IMR-90 (cell line): ENCODE data around the gene NUCB1. TPM values are rescaled to one million over a fixed set of nuclear protein-coding genes. Genes with fewer than 3 reads are reported as not detected.

Source experiments
- ATAC-seq: fragments of 200-7000 bp; cut with Tn5 transposase; 2 replicates; pipeline ENCODE4 v1.9.1; 2020; ENCODE audit warnings: low read depth, mild to moderate bottlenecking, moderate library complexity
- BruUV-seq: library from RNA; stranded (reverse); fragments of 400-500 nt; replicated peaks from 2 replicates; lab custom pipeline; 2021; lab: Mats Ljungman, UMichigan
- CTCF ChIA-PET: fragments of 300-600 bp; formaldehyde crosslinking; extraction: SDS; loops from one replicate; lab custom pipeline; 2021; ENCODE audit warnings: antibody characterized with exemption; lab: Yijun Ruan, JAX
- POLR2A ChIA-PET: fragments of 300-600 bp; sonication (Branson Sonifier 250); formaldehyde crosslinking; loops from one replicate; lab custom pipeline; 2022; ENCODE audit warnings: antibody characterized with exemption; ENCODE audit not compliant: unreplicated experiment; lab: Charles Lee
- DNase-seq: peaks from one replicate; pipeline ENCODE4 v3.0.0; 2013
- H2AFZ ChIP-seq: replicated peaks from 2 replicates; pipeline ENCODE3; 2013; ENCODE audit warnings: low read length, mild to moderate bottlenecking; ENCODE audit not compliant: poor library complexity
- H2AK5ac ChIP-seq: 2 replicates; pipeline ENCODE4 v1.6.1; 2013; ENCODE audit warnings: low read depth, low read length, inconsistent platforms
- H2AK9ac ChIP-seq: replicated peaks from 2 replicates; pipeline ENCODE3; 2013; ENCODE audit warnings: mild to moderate bottlenecking, low read depth, low read length, moderate library complexity; ENCODE audit not compliant: poor library complexity
- H2BK120ac ChIP-seq: 2 replicates; pipeline ENCODE4 v1.6.1; 2013; ENCODE audit warnings: low read depth, low read length, inconsistent platforms
- H2BK15ac ChIP-seq: 3 replicates; pipeline ENCODE4 v1.6.1; 2013; ENCODE audit warnings: low read depth, low read length, inconsistent platforms
- H2BK20ac ChIP-seq: 2 replicates; pipeline ENCODE4 v1.6.1; 2013; ENCODE audit warnings: low read depth, mild to moderate bottlenecking, inconsistent platforms, low read length, moderate library complexity
- H2BK5ac ChIP-seq: 2 replicates; pipeline ENCODE4 v1.6.1; 2013; ENCODE audit warnings: mild to moderate bottlenecking, low read depth, low read length, inconsistent platforms; ENCODE audit not compliant: poor library complexity, severe bottlenecking
- H3K14ac ChIP-seq: replicated peaks from 2 replicates; pipeline ENCODE4 v1.6.1; 2013; ENCODE audit warnings: low read depth, low read length, inconsistent platforms
- H3K18ac ChIP-seq: 2 replicates; pipeline ENCODE4 v1.6.1; 2013; ENCODE audit warnings: low read depth, low read length, control low read depth
- H3K23ac ChIP-seq: 2 replicates; pipeline ENCODE4 v1.6.1; 2013; ENCODE audit warnings: low read depth, low read length, inconsistent platforms
- H3K27ac ChIP-seq: 2 replicates; pipeline ENCODE4 v1.5.1; 2013; ENCODE audit warnings: mild to moderate bottlenecking, control low read depth, low read length; ENCODE audit not compliant: insufficient read depth
- H3K27me3 ChIP-seq: 2 replicates; pipeline ENCODE4 v1.6.1; 2013; ENCODE audit warnings: low read length; ENCODE audit not compliant: control insufficient read depth, insufficient read depth
- H3K36me3 ChIP-seq: 2 replicates; pipeline ENCODE4 v1.6.1; 2013; ENCODE audit warnings: low read length, mixed read lengths; ENCODE audit not compliant: control insufficient read depth, insufficient read depth
- H3K4ac ChIP-seq: 2 replicates; pipeline ENCODE4 v1.6.1; 2013; ENCODE audit warnings: low read depth, low read length, inconsistent platforms
- H3K4me1 ChIP-seq: 2 replicates; pipeline ENCODE4 v1.6.1; 2013; ENCODE audit warnings: low read length, mixed read lengths; ENCODE audit not compliant: control insufficient read depth, insufficient read depth
- H3K4me2 ChIP-seq: 2 replicates; pipeline ENCODE4 v1.6.1; 2013; ENCODE audit warnings: low read depth, mild to moderate bottlenecking, control low read depth, low read length, moderate library complexity
- H3K4me3 ChIP-seq: 2 replicates; pipeline ENCODE4 v1.5.1; 2013; ENCODE audit warnings: low read depth, mild to moderate bottlenecking, control low read depth, low read length, moderate library complexity; ENCODE audit not compliant: insufficient read depth
- H3K56ac ChIP-seq: 2 replicates; pipeline ENCODE4 v1.6.1; 2013; ENCODE audit warnings: low read length, inconsistent platforms; ENCODE audit not compliant: insufficient read depth; ENCODE audit errors: extremely low read depth
- H3K79me1 ChIP-seq, 2 experiments: 2 replicates each; pipeline ENCODE4 v1.6.1; 2013; ENCODE audit warnings: low read length in 2 of 2, inconsistent platforms in 1 of 2, low read depth in 1 of 2
- H3K9ac ChIP-seq: 2 replicates; pipeline ENCODE4 v1.6.1; 2013; ENCODE audit warnings: low read depth, low read length, control low read depth
- H3K9me1 ChIP-seq: 2 replicates; pipeline ENCODE4 v1.6.1; 2013; ENCODE audit warnings: low read length, inconsistent platforms; ENCODE audit not compliant: insufficient read depth
- H3K9me3 ChIP-seq: 2 replicates; pipeline ENCODE4 v1.6.1; 2013; ENCODE audit warnings: low read length; ENCODE audit not compliant: control insufficient read depth, insufficient read depth
- H4K20me1 ChIP-seq: 2 replicates; pipeline ENCODE4 v1.6.1; 2013; ENCODE audit warnings: low read length, inconsistent platforms; ENCODE audit not compliant: insufficient read depth
- H4K5ac ChIP-seq: 2 replicates; pipeline ENCODE4 v1.6.1; 2013; ENCODE audit warnings: mild to moderate bottlenecking, low read depth, low read length, control low read depth
- H4K8ac ChIP-seq, 2 experiments: 2 replicates each; pipeline ENCODE4 v1.6.1; 2013; ENCODE audit warnings: low read depth in 2 of 2, low read length in 2 of 2, control low read depth in 1 of 2, inconsistent platforms in 1 of 2
- H4K91ac ChIP-seq: 2 replicates; pipeline ENCODE4 v1.6.1; 2013; ENCODE audit warnings: low read depth, low read length, inconsistent platforms; ENCODE audit not compliant: insufficient read depth
- BHLHE40 ChIP-seq: fragments of 150-350 bp; IDR thresholded peaks from 2 replicates; pipeline ENCODE4 v1.6.1; 2016; ENCODE audit warnings: mild to moderate bottlenecking, low read depth, low read length
- CHD1 ChIP-seq: IDR thresholded peaks from 2 replicates; pipeline ENCODE4 v1.6.1; 2012; ENCODE audit warnings: low read depth, low read length, improper control_type of control experiment
- FOS ChIP-seq: fragments of 150-350 bp; IDR thresholded peaks from 2 replicates; pipeline ENCODE4 v1.6.1; 2016; ENCODE audit warnings: low read depth, low read length
- MAFK ChIP-seq: IDR thresholded peaks from 2 replicates; pipeline ENCODE4 v1.6.1; 2012; ENCODE audit warnings: low read depth, low read length, improper control_type of control experiment
- MAZ ChIP-seq: IDR thresholded peaks from 2 replicates; pipeline ENCODE4 v1.6.1; 2012; ENCODE audit warnings: low read depth, mild to moderate bottlenecking, low read length, improper control_type of control experiment, moderate library complexity, borderline replicate concordance
- MXI1 ChIP-seq: IDR thresholded peaks from 2 replicates; pipeline ENCODE4 v1.6.1; 2012; ENCODE audit warnings: low read depth, mild to moderate bottlenecking, low read length, moderate library complexity, borderline replicate concordance
- NFE2L2 ChIP-seq: fragments of 150-350 bp; IDR thresholded peaks from 2 replicates; pipeline ENCODE4 v1.6.1; 2016; ENCODE audit warnings: low read depth, mild to moderate bottlenecking, low read length
- POLR2A ChIP-seq: IDR thresholded peaks from 2 replicates; pipeline ENCODE4 v1.6.1; 2012; ENCODE audit warnings: mild to moderate bottlenecking, low read depth, low read length
- RAD21 ChIP-seq: IDR thresholded peaks from 2 replicates; pipeline ENCODE4 v1.6.1; 2012; ENCODE audit warnings: low read length, improper control_type of control experiment
- RCOR1 ChIP-seq: IDR thresholded peaks from 2 replicates; pipeline ENCODE4 v1.6.1; 2012; ENCODE audit warnings: mild to moderate bottlenecking, low read length, improper control_type of control experiment; ENCODE audit not compliant: insufficient replicate concordance
- SMC3 ChIP-seq: fragments of 150-350 bp; IDR thresholded peaks from 2 replicates; pipeline ENCODE4 v1.6.1; 2016; ENCODE audit warnings: low read depth, mild to moderate bottlenecking, antibody characterized with exemption, low read length, moderate library complexity
- WGBS, 2 experiments: methylation state at CpG; one replicate each; pipeline versions ENCODE4 v1.1.5 to v1.1.7; 2013; ENCODE audit warnings: missing lambda C conversion rate in 2 of 2; ENCODE audit not compliant: insufficient read length in 1 of 2; ENCODE audit errors: extremely low coverage in 2 of 2; 5-methylcytosine and 5-hydroxymethylcytosine counted together
- dilution Hi-C: fragments of 300-500 bp; cut with HindIII; formaldehyde crosslinking; loops from one replicate; pipeline ENCODE4 v1.14.3; 2018; ENCODE audit warnings: low sequenced_read_pairs; ENCODE audit not compliant: unreplicated experiment
- in situ Hi-C: fragments of 300-500 bp; cut with MboI; formaldehyde crosslinking; loops from 3 replicates; pipeline ENCODE4 v1.14.3; 2019; ENCODE audit warnings: low sequenced_read_pairs, inconsistent platforms, mixed read lengths
- intact Hi-C: fragments of 100-400 bp; cut with micrococcal nuclease; formaldehyde crosslinking; loops from 2 replicates; pipeline ENCODE4 v1.10.0; 2022
- polyA plus RNA-seq, 3 experiments: library from polyadenylated mRNA; depleted of rRNA; stranded (reverse); fragments of >200 nt; gene quantifications; 2 replicates each; pipeline ENCODE4 v1.2.3, GENCODE V29; 2012; ENCODE audit warnings: low replicate concordance in 1 of 3
- total RNA-seq: library from RNA; depleted of rRNA; stranded (reverse); fragments of >200 nt; gene quantifications from 2 replicates; pipeline ENCODE4 v1.2.3, GENCODE V29; 2012
- TF ChIP-seq, protein P1 (sequence below): fragments of 150-350 bp; IDR thresholded peaks from 2 replicates; pipeline ENCODE4 v1.6.1; 2017; ENCODE audit warnings: mild to moderate bottlenecking, antibody characterized with exemption, low read length, low read depth
- TF ChIP-seq, protein P2 (sequence below): fragments of 150-350 bp; IDR thresholded peaks from 2 replicates; pipeline ENCODE4 v1.6.1; 2016; ENCODE audit warnings: low read depth, mild to moderate bottlenecking, low read length, moderate library complexity, borderline replicate concordance
- TF ChIP-seq, protein P3 (sequence below): conservative IDR thresholded peaks from 2 replicates; pipeline ENCODE4 v1.5.1; 2012; ENCODE audit warnings: mild to moderate bottlenecking, low read depth, low read length, improper control_type of control experiment

NUCB1 gene
- total and polyA plus RNA-seq, 2 of the 4 experiments (the other 2 are of a cell fraction), result 37.3 to 253 TPM

DNA sequence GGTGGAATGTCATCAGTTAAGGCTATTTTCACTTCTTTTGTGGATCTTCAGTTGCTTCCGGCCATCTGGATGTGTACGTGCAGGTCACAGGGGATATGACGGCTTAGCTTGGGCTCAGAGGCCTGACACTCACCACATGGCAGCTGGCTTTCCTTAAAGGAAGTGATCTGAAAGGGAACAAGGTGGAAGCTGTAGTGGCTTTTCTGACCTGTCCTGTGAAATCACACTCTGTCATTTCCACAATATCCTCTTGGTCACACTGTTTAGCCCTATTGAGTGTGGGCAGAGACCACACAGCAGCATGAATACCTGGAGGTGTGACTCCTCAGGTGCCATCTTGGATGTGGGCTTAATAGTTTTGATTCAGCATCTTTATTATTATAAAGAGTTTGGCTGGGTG, 50.0 kb downstream of the NUCB1 start:
- Histone ChIP-seq H3K4me1 (no peaks in the 10 kb centered on the region), H4K8ac (no peak overlapping the region; a peak in 1 of 4 replicates), H3K18ac (no peak overlapping the region), H3K4me3 (no peak overlapping the region), H2AFZ (no peak overlapping the region), H3K27me3 (no peaks in the 10 kb centered on the region), H3K4ac (no peak overlapping the region), H3K27ac (no peak overlapping the region), H3K14ac (no peak overlapping the region), H4K20me1 (no peaks in the 10 kb centered on the region), H3K4me2 (no peak overlapping the region), H2BK5ac (no peak overlapping the region), H4K5ac (no peak overlapping the region), H3K79me1 (peaks cover under 1 to 3% of the 10 kb centered on the region in 2 experiments; a peak in 3 of 4 replicates), H2BK120ac (no peak overlapping the region), H3K56ac (no peak overlapping the region), H2AK5ac (no peak overlapping the region), H4K91ac (no peak overlapping the region), H3K36me3 (no peaks in the 10 kb centered on the region), H3K9me3 (peaks cover 5% of the 10 kb centered on the region; the same call in 1 of the 2 replicates), H2BK15ac (no peak overlapping the region), H2BK20ac (no peak overlapping the region), H2AK9ac (no peak overlapping the region), H3K23ac (no peak overlapping the region), H3K9ac (no peak overlapping the region), H3K9me1 (no peaks in the 10 kb centered on the region)
- TF ChIP-seq, protein P1, sequence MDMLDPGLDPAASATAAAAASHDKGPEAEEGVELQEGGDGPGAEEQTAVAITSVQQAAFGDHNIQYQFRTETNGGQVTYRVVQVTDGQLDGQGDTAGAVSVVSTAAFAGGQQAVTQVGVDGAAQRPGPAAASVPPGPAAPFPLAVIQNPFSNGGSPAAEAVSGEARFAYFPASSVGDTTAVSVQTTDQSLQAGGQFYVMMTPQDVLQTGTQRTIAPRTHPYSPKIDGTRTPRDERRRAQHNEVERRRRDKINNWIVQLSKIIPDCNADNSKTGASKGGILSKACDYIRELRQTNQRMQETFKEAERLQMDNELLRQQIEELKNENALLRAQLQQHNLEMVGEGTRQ, result no peak
- TF ChIP-seq NFE2L2 (no peak), MAZ (no peak), BHLHE40 (no peak), CHD1 (no peak), RAD21 (no peak), RCOR1 (no peak), POLR2A (no peak), FOS (no peak), MAFK (no peak), MXI1 (no peak), SMC3 (no peak)
- TF ChIP-seq, protein P2, sequence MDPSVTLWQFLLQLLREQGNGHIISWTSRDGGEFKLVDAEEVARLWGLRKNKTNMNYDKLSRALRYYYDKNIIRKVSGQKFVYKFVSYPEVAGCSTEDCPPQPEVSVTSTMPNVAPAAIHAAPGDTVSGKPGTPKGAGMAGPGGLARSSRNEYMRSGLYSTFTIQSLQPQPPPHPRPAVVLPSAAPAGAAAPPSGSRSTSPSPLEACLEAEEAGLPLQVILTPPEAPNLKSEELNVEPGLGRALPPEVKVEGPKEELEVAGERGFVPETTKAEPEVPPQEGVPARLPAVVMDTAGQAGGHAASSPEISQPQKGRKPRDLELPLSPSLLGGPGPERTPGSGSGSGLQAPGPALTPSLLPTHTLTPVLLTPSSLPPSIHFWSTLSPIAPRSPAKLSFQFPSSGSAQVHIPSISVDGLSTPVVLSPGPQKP, result no peak
- TF ChIP-seq, protein P3, sequence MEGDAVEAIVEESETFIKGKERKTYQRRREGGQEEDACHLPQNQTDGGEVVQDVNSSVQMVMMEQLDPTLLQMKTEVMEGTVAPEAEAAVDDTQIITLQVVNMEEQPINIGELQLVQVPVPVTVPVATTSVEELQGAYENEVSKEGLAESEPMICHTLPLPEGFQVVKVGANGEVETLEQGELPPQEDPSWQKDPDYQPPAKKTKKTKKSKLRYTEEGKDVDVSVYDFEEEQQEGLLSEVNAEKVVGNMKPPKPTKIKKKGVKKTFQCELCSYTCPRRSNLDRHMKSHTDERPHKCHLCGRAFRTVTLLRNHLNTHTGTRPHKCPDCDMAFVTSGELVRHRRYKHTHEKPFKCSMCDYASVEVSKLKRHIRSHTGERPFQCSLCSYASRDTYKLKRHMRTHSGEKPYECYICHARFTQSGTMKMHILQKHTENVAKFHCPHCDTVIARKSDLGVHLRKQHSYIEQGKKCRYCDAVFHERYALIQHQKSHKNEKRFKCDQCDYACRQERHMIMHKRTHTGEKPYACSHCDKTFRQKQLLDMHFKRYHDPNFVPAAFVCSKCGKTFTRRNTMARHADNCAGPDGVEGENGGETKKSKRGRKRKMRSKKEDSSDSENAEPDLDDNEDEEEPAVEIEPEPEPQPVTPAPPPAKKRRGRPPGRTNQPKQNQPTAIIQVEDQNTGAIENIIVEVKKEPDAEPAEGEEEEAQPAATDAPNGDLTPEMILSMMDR, result no peak
- ATAC-seq (no peak), DNase-seq (no peak)
- no CpG with 5 or more reads among the region's 3 CpGs for WGBS, 2 experiments
- intact Hi-C loops, result no loop called here
- ChIA-PET POLR2A (no interaction called here), CTCF (interaction anchor here (2.4 kb wide), 1 partner anchor 20 kb away, joined by 8 read pairs; no protein-coding TSS in a partner anchor)
- in situ Hi-C loops, result no loop called here
- dilution Hi-C loops, result no loop called here
- BruUV-seq, result no TSS peak
